DOHH2 (cell line): ENCODE results near the gene SEC31B.

ENCODE experiments used
- H3F3A ChIP-seq: fragments of 200-600 bp; sonication (generic), shearing (Covaris generic); 2 replicates; pipeline ENCODE4 v1.6.0; 2016; ENCODE audit warnings: antibody characterized with exemption, mild to moderate bottlenecking; ENCODE audit not compliant: control insufficient read depth, insufficient read depth
- H3K27ac ChIP-seq: fragments of 200-600 bp; sonication (generic); 2 replicates; pipeline ENCODE4 v1.5.1; 2014; ENCODE audit warnings: low read depth, mild to moderate bottlenecking, low read length, moderate library complexity
- H3K27me3 ChIP-seq: fragments of 200-600 bp; sonication (generic); 2 replicates; pipeline ENCODE4 v1.6.1; 2014; ENCODE audit warnings: mild to moderate bottlenecking, low read length, mixed read lengths; ENCODE audit not compliant: control insufficient read depth
- H3K36me3 ChIP-seq: fragments of 200-600 bp; sonication (generic); 2 replicates; pipeline ENCODE4 v1.6.1; 2014; ENCODE audit warnings: mild to moderate bottlenecking, low read length, moderate library complexity, mixed read lengths; ENCODE audit not compliant: control insufficient read depth
- H3K4me1 ChIP-seq: fragments of 200-600 bp; sonication (generic); 2 replicates; pipeline ENCODE4 v1.6.1; 2014; ENCODE audit warnings: mild to moderate bottlenecking, low read length, mixed read lengths; ENCODE audit not compliant: control insufficient read depth
- H3K4me2 ChIP-seq: fragments of 200-600 bp; sonication (generic); 2 replicates; pipeline ENCODE4 v1.6.0; 2014; ENCODE audit warnings: mild to moderate bottlenecking, low read length, moderate library complexity
- H3K4me3 ChIP-seq: fragments of 200-600 bp; sonication (generic); 2 replicates; pipeline ENCODE4 v1.5.1; 2014; ENCODE audit warnings: mild to moderate bottlenecking, low read length, mixed read lengths
- H3K79me2 ChIP-seq: fragments of 200-600 bp; sonication (generic); 2 replicates; pipeline ENCODE4 v1.6.1; 2014; ENCODE audit warnings: mild to moderate bottlenecking, low read length, mixed read lengths; ENCODE audit not compliant: control insufficient read depth
- H3K9me2 ChIP-seq: fragments of 200-600 bp; sonication (generic); replicated peaks from 2 replicates; pipeline ENCODE4 v1.6.1; 2014; ENCODE audit warnings: mild to moderate bottlenecking, low read length, mixed read lengths; ENCODE audit not compliant: control insufficient read depth
- H3K9me3 ChIP-seq: fragments of 200-600 bp; sonication (generic); 2 replicates; pipeline ENCODE4 v1.6.1; 2014; ENCODE audit warnings: antibody characterized with exemption, low read length, mixed read lengths; ENCODE audit not compliant: control insufficient read depth, insufficient read depth
- H4K20me1 ChIP-seq: fragments of 200-600 bp; sonication (generic); 2 replicates; pipeline ENCODE4 v1.6.0; 2014; ENCODE audit warnings: low read depth, mild to moderate bottlenecking, antibody characterized with exemption, low read length, moderate library complexity; ENCODE audit not compliant: control insufficient read depth, insufficient read depth
- CTCF ChIP-seq: fragments of 200-600 bp; sonication (generic); IDR thresholded peaks from one replicate; pipeline ENCODE4 v1.5.1; 2014; ENCODE audit warnings: antibody characterized with exemption, mild to moderate bottlenecking, low read depth, low read length; ENCODE audit not compliant: poor library complexity, severe bottlenecking
- EZH2phosphoT487 ChIP-seq: fragments of 200-600 bp; sonication (generic); IDR thresholded peaks from 2 replicates; pipeline ENCODE4 v1.6.1; 2017; ENCODE audit warnings: borderline replicate concordance, mild to moderate bottlenecking, antibody characterized with exemption, low read length, moderate library complexity, mixed read lengths

The SEC31B gene

GRCh38 chr10:100522107-100522801, 2.6 kb upstream of the SEC31B start:
- Histone ChIP-seq H3K36me3 (peaks cover 49% of the 10 kb centered on the region), H3K4me2 (no peak overlapping the region), H3K79me2 (peaks cover 9% of the 10 kb centered on the region), H3K9me3 (no peaks in the 10 kb centered on the region), H3K4me3 (no peak overlapping the region), H3K27me3 (no peaks in the 10 kb centered on the region), H3K4me1 (no peaks in the 10 kb centered on the region), H3K9me2 (no peaks in the 10 kb centered on the region), H4K20me1 (no peaks in the 10 kb centered on the region), H3K27ac (no peak overlapping the region), H3F3A (no peaks in the 10 kb centered on the region)
- TF ChIP-seq EZH2phosphoT487 (no peak), CTCF (no peak)

- no peaks in the 10 kb centered on the region for H3K27me3 ChIP-seq
- H3F3A ChIP-seq = no peaks in the 10 kb centered on the region
- H3K79me2 ChIP-seq = no peaks in the 10 kb centered on the region
- H3K4me3 ChIP-seq = no peak overlapping the region
- TF ChIP-seq EZH2phosphoT487 (no peak), CTCF (no peak)
- no peaks in the 10 kb centered on the region for H3K9me3 ChIP-seq
- no peaks in the 10 kb centered on the region for H3K4me1 ChIP-seq
- H3K4me2 ChIP-seq = no peak overlapping the region
- no peaks in the 10 kb centered on the region for H3K9me2 ChIP-seq
- peaks cover 37% of the 10 kb centered on the region for H3K36me3 ChIP-seq
- H4K20me1 ChIP-seq = no peaks in the 10 kb centered on the region
- no peak overlapping the region for H3K27ac ChIP-seq
Observed at GRCh38 chr10:100520811-100521210, 1.1 kb upstream of the SEC31B start.

GRCh38 chr10:100518761-100519241, 860 bp downstream of the SEC31B start:
- H3F3A ChIP-seq = no peaks in the 10 kb centered on the region
- H3K36me3 ChIP-seq = peaks cover 21% of the 10 kb centered on the region
- H4K20me1 ChIP-seq = no peaks in the 10 kb centered on the region
- no peaks in the 10 kb centered on the region for H3K9me2 ChIP-seq
- no peak overlapping the region for H3K4me2 ChIP-seq
- H3K9me3 ChIP-seq = no peaks in the 10 kb centered on the region
- H3K79me2 ChIP-seq = no peaks in the 10 kb centered on the region
- H3K4me1 ChIP-seq = no peaks in the 10 kb centered on the region
- no peak overlapping the region for H3K4me3 ChIP-seq
- TF ChIP-seq EZH2phosphoT487 (no peak), CTCF (peak; percentile 83)
- no peak overlapping the region for H3K27ac ChIP-seq
- no peaks in the 10 kb centered on the region for H3K27me3 ChIP-seq
